ENCODE measurements around the gene PPM1L.

GRCh38 chr3:160827516-160827915, 71.5 kb downstream of the PPM1L start:
- no peak for TF ChIP-seq CTCF (IDR thresholded peaks at IDR 0.05)
- TF ChIP-seq EZH2 (IDR thresholded peaks at IDR 0.05; ENCODE audit: borderline replicate concordance, insufficient read depth, low read depth, low read length, poor library complexity, severe bottlenecking) = no peak

Measured in B cell (primary cell).